Esophagus squamous epithelium (tissue), 4 donors: ENCODE measurements around the gene FXYD5.

ENCODE experiments used
- POLR2A ChIP-seq, 4 donors: fragments of 450-650 bp; IDR thresholded peaks; one replicate each; pipeline ENCODE4 v1.6.1; 2017; ENCODE audit warnings: antibody characterized with exemption in 4 of 4, mild to moderate bottlenecking in 4 of 4, moderate library complexity in 3 of 4
- TF ChIP-seq, protein P1 (sequence below), 6 experiments: fragments of 450-650 bp in 4 of 6; fragments of 200-600 bp in 2 of 6; sonication (generic) in 2 of 6; IDR thresholded peaks; one replicate each; pipeline ENCODE4 v1.5.1; 2016 to 2019; ENCODE audit warnings: antibody characterized with exemption in 6 of 6, mild to moderate bottlenecking in 4 of 6, moderate library complexity in 4 of 6

DNA sequence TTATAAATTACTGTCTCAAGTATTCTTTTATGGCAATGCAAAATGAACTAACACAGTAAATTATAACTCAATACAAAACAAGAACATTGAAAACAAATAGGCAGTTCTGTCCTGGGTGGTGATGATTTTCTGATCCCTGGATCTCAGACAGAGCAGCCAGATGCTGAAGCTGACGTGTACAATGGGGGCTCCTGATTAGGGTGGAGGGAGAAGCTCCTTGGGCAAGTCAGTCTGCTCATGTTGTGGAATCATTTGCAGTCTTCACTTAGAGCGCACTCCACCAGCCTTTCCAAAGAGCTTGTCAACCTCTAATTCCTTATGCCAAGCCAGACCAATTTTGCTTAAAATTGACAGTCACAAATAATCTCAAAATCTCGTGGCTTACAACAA is 21.6 kb downstream of the FXYD5 start:
- TF ChIP-seq, protein P1, sequence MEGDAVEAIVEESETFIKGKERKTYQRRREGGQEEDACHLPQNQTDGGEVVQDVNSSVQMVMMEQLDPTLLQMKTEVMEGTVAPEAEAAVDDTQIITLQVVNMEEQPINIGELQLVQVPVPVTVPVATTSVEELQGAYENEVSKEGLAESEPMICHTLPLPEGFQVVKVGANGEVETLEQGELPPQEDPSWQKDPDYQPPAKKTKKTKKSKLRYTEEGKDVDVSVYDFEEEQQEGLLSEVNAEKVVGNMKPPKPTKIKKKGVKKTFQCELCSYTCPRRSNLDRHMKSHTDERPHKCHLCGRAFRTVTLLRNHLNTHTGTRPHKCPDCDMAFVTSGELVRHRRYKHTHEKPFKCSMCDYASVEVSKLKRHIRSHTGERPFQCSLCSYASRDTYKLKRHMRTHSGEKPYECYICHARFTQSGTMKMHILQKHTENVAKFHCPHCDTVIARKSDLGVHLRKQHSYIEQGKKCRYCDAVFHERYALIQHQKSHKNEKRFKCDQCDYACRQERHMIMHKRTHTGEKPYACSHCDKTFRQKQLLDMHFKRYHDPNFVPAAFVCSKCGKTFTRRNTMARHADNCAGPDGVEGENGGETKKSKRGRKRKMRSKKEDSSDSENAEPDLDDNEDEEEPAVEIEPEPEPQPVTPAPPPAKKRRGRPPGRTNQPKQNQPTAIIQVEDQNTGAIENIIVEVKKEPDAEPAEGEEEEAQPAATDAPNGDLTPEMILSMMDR (IDR thresholded peaks at IDR 0.05), result no peak
- TF ChIP-seq POLR2A (IDR thresholded peaks at IDR 0.05), result no peak
